MM.1S (cell line): ENCODE data around the gene ARHGEF37.

ENCODE experiments used
- EZH2 ChIP-seq: fragments of 300-600 bp; sonication (generic); optimal IDR thresholded peaks from 2 replicates; pipeline ENCODE3; 2017; ENCODE audit warnings: low read depth, mild to moderate bottlenecking, antibody characterized with exemption, low read length, mixed read lengths
- EZH2phosphoT487 ChIP-seq: fragments of 300-600 bp; sonication (generic); IDR thresholded peaks from 2 replicates; pipeline ENCODE4 v1.6.1; 2018; ENCODE audit warnings: antibody characterized with exemption, low read length
- TF ChIP-seq, protein P1 (sequence below): fragments of 300-600 bp; sonication (generic); IDR thresholded peaks from 2 replicates; pipeline ENCODE4 v1.5.1; 2016; ENCODE audit warnings: antibody characterized with exemption, low read length, mixed read lengths

- TF ChIP-seq, protein P1, sequence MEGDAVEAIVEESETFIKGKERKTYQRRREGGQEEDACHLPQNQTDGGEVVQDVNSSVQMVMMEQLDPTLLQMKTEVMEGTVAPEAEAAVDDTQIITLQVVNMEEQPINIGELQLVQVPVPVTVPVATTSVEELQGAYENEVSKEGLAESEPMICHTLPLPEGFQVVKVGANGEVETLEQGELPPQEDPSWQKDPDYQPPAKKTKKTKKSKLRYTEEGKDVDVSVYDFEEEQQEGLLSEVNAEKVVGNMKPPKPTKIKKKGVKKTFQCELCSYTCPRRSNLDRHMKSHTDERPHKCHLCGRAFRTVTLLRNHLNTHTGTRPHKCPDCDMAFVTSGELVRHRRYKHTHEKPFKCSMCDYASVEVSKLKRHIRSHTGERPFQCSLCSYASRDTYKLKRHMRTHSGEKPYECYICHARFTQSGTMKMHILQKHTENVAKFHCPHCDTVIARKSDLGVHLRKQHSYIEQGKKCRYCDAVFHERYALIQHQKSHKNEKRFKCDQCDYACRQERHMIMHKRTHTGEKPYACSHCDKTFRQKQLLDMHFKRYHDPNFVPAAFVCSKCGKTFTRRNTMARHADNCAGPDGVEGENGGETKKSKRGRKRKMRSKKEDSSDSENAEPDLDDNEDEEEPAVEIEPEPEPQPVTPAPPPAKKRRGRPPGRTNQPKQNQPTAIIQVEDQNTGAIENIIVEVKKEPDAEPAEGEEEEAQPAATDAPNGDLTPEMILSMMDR: no peak
- no peak for TF ChIP-seq EZH2
- TF ChIP-seq EZH2phosphoT487: no peak
Measured at GRCh38 chr5:149638136-149638535, 56.8 kb downstream of the ARHGEF37 start.
